ENCODE results near the gene PRKCQ. TPM values are rescaled to one million over a fixed set of nuclear protein-coding genes. Genes with fewer than 3 reads are reported as not detected.

PRKCQ gene
- total RNA-seq, 1 experiment from 2014 or later = 12.1 TPM

DNA sequence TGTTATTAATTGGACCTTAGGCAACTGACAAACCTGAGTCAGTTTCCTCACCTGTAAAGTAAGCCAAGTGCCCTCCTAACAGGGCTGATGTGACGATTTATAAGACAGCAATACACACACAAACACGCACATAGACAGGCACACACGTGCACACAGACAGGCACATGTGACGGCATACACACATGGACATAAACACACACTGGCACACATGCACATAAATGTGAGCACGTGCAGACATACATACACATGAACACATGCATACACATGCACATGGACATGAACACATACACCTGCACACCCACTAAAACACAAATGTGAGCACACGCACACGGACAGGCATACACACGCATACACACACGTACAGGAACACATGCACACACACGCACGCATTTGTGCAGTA lies 148.9 kb downstream of the PRKCQ start:
- Histone ChIP-seq H3K23ac (ENCODE audit: insufficient read length, low read depth, low read length) (no peak overlapping the region), H3K4me2 (ENCODE audit: insufficient read depth, insufficient read length, low read length) (no peak overlapping the region), H4K91ac (ENCODE audit: insufficient read length, low read depth, low read length) (no peak overlapping the region), H4K8ac (replicated peaks; ENCODE audit: insufficient read length, low read depth, low read length) (no peak overlapping the region), H3K79me2 (ENCODE audit: insufficient read depth, low read length) (no peaks in the 10 kb centered on the region), H3K27me3 (ENCODE audit: insufficient read depth, low read length) (no peaks in the 10 kb centered on the region), H2BK5ac (ENCODE audit: insufficient read length, low read length) (no peak overlapping the region), H3K23me2 (ENCODE audit: insufficient read length, low read depth, low read length, poor library complexity, severe bottlenecking) (no peaks in the 10 kb centered on the region), H3K4me1 (ENCODE audit: insufficient read depth, low read length) (no peaks in the 10 kb centered on the region), H3T11ph (ENCODE audit: low read length) (no peak overlapping the region), H2BK15ac (ENCODE audit: low read depth, low read length) (no peak overlapping the region), H3K56ac (ENCODE audit: insufficient read length, low read depth, low read length) (no peak overlapping the region), H2BK120ac (ENCODE audit: low read depth, low read length, poor library complexity, severe bottlenecking) (no peak overlapping the region), H2AK5ac (ENCODE audit: insufficient read length, low read length) (no peak overlapping the region), H3K27ac (ENCODE audit: insufficient read length, low read depth, low read length) (no peak overlapping the region), H3K79me1 (ENCODE audit: insufficient read depth, low read depth, low read length, poor library complexity, severe bottlenecking) (no peaks in the 10 kb centered on the region), H4K20me1 (ENCODE audit: control insufficient read depth, insufficient read depth, insufficient read length) (no peaks in the 10 kb centered on the region), H3K9me3 (ENCODE audit: control insufficient read depth, low read depth, low read length) (no peaks in the 10 kb centered on the region), H2BK12ac (ENCODE audit: insufficient read length, low read depth, low read length) (no peak overlapping the region), H3K14ac (ENCODE audit: insufficient read depth, low read length) (no peak overlapping the region), H2AFZ (ENCODE audit: low read length) (no peak overlapping the region), H4K5ac (ENCODE audit: insufficient read length, low read depth, low read length) (no peak overlapping the region), H3K18ac (ENCODE audit: insufficient read length, low read depth, low read length) (no peak overlapping the region), H2BK20ac (ENCODE audit: low read depth, low read length, poor library complexity, severe bottlenecking) (no peak overlapping the region), H3K4ac (ENCODE audit: low read depth, low read length) (no peak overlapping the region), H3K9ac (ENCODE audit: extremely low read depth, insufficient read length, low read length) (no peak overlapping the region)
- TF ChIP-seq, protein P1, sequence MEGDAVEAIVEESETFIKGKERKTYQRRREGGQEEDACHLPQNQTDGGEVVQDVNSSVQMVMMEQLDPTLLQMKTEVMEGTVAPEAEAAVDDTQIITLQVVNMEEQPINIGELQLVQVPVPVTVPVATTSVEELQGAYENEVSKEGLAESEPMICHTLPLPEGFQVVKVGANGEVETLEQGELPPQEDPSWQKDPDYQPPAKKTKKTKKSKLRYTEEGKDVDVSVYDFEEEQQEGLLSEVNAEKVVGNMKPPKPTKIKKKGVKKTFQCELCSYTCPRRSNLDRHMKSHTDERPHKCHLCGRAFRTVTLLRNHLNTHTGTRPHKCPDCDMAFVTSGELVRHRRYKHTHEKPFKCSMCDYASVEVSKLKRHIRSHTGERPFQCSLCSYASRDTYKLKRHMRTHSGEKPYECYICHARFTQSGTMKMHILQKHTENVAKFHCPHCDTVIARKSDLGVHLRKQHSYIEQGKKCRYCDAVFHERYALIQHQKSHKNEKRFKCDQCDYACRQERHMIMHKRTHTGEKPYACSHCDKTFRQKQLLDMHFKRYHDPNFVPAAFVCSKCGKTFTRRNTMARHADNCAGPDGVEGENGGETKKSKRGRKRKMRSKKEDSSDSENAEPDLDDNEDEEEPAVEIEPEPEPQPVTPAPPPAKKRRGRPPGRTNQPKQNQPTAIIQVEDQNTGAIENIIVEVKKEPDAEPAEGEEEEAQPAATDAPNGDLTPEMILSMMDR (conservative IDR thresholded peaks at IDR 0.05) = no peak
- no peaks in the 10 kb centered on the region for H3K4me1 Mint-ChIP-seq
- no peak for DNase-seq
- no peak overlapping the region for H3K4me3 Mint-ChIP-seq
- no peaks in the 10 kb centered on the region for H3K27me3 Mint-ChIP-seq (ENCODE audit: low read depth)
- H3K9me3 Mint-ChIP-seq = no peaks in the 10 kb centered on the region
- H3K36me3 Mint-ChIP-seq (ENCODE audit: insufficient read depth in 1 of 3, low read depth in 3 of 3) = peaks cover 7 to 20% (median 13%) of the 10 kb centered on the region in 3 experiments; a peak in 6 of 7 replicates
- H3K27ac Mint-ChIP-seq = no peak overlapping the region; a peak in 1 of 7 replicates
- WGBS (ENCODE audit: extremely low coverage, insufficient read length, low lambda C conversion rate) = no CpG with 5 or more reads among the region's 11 CpGs
